H1 (cell line): ENCODE results near the gene PRPF6. TPM values are rescaled to one million over a fixed set of nuclear protein-coding genes. Genes with fewer than 3 reads are reported as not detected.

Source experiments
- CTCF ChIA-PET: fragments of 300-600 bp; sonication (Branson Sonifier 250); formaldehyde crosslinking; loops from one replicate; lab custom pipeline; 2021; ENCODE audit not compliant: partially characterized antibody; lab: Charles Lee
- POLR2A ChIA-PET: fragments of 300-600 bp; sonication (Branson Sonifier 250); formaldehyde crosslinking; loops from one replicate; lab custom pipeline; 2021; ENCODE audit warnings: inconsistent platforms; ENCODE audit not compliant: partially characterized antibody; lab: Charles Lee
- DNase-seq, 2 experiments: peaks; one replicate each; pipeline versions ENCODE4 v3.0.0 to v3.0.0-alpha.2; 2010 to 2022; ENCODE audit warnings: low spot score in 2 of 2, low read depth in 1 of 2, mixed read lengths in 1 of 2
- FAIRE-seq: peaks from 2 replicates; lab custom pipeline; 2011; peaks lifted over from hg19 to GRCh38; lab: Jason Lieb, UNC
- H2AFZ ChIP-seq: 2 replicates; pipeline ENCODE4 v1.8.1; 2012; ENCODE audit warnings: low read length, inconsistent platforms
- H2AK5ac ChIP-seq: 2 replicates; pipeline ENCODE4 v1.6.1; 2013; ENCODE audit warnings: low read depth, low read length
- H2BK120ac ChIP-seq: replicated peaks from 2 replicates; pipeline ENCODE3; 2013; ENCODE audit warnings: low read depth, low read length, inconsistent platforms
- H2BK12ac ChIP-seq: 2 replicates; pipeline ENCODE4 v1.6.1; 2013; ENCODE audit warnings: low read depth, low read length
- H2BK15ac ChIP-seq: 2 replicates; pipeline ENCODE4 v1.6.1; 2013; ENCODE audit warnings: low read length
- H2BK20ac ChIP-seq: 2 replicates; pipeline ENCODE4 v1.6.1; 2013; ENCODE audit warnings: low read length
- H2BK5ac ChIP-seq: 2 replicates; pipeline ENCODE4 v1.6.1; 2013; ENCODE audit warnings: low read depth, low read length
- H3K14ac ChIP-seq: 2 replicates; pipeline ENCODE4 v1.6.1; 2013; ENCODE audit warnings: inconsistent platforms; ENCODE audit not compliant: insufficient read length
- H3K18ac ChIP-seq: 2 replicates; pipeline ENCODE4 v1.6.1; 2013; ENCODE audit warnings: low read length; ENCODE audit errors: extremely low read depth
- H3K23ac ChIP-seq: 2 replicates; pipeline ENCODE4 v1.6.1; 2013; ENCODE audit warnings: inconsistent platforms; ENCODE audit not compliant: insufficient read length
- H3K23me2 ChIP-seq: 2 replicates; pipeline ENCODE4 v1.6.1; 2013; ENCODE audit warnings: low read depth, low read length
- H3K27ac ChIP-seq: 2 replicates; pipeline ENCODE4 v1.6.1; 2011; ENCODE audit warnings: low read depth, low read length, inconsistent platforms
- H3K27me3 ChIP-seq, 4 experiments: replicated peaks in 1 of 4; 1 replicate in 1 of 4; 2 replicates in 3 of 4; pipeline versions ENCODE4 v1.6.1 to v1.8.1; 2011 to 2013; ENCODE audit warnings: low read length in 3 of 4, mild to moderate bottlenecking in 3 of 4, inconsistent platforms in 2 of 4, mixed read lengths in 2 of 4, moderate library complexity in 1 of 4; ENCODE audit not compliant: control insufficient read depth in 3 of 4, insufficient read depth in 3 of 4; ENCODE audit errors: extremely low read depth in 1 of 4
- H3K36me3 ChIP-seq, 4 experiments: 2 replicates each; pipeline versions ENCODE4 v1.6.1 to v1.8.1; 2011 to 2013; ENCODE audit warnings: mild to moderate bottlenecking in 4 of 4, low read length in 3 of 4, moderate library complexity in 2 of 4, control low read depth in 1 of 4, inconsistent platforms in 1 of 4; ENCODE audit not compliant: insufficient read depth in 4 of 4, control insufficient read depth in 2 of 4
- H3K4ac ChIP-seq: replicated peaks from 2 replicates; pipeline ENCODE3; 2013; ENCODE audit warnings: low read length, low read depth, mixed read lengths, inconsistent platforms; ENCODE audit not compliant: insufficient read length
- H3K4me1 ChIP-seq, 4 experiments: replicated peaks in 1 of 4; 1 replicate in 1 of 4; 2 replicates in 3 of 4; pipeline versions ENCODE4 v1.6.1 to v1.8.1; 2011 to 2013; ENCODE audit warnings: low read length in 3 of 4, inconsistent platforms in 2 of 4, mixed read lengths in 1 of 4; ENCODE audit not compliant: insufficient read depth in 4 of 4, control insufficient read depth in 3 of 4
- H3K4me2 ChIP-seq, 2 experiments: 2 replicates each; pipeline versions ENCODE4 v1.6.1 to v1.8.1; 2011 to 2013; ENCODE audit warnings: low read depth in 2 of 2, low read length in 2 of 2, control low read depth in 1 of 2, inconsistent platforms in 1 of 2, mild to moderate bottlenecking in 1 of 2; ENCODE audit not compliant: insufficient read depth in 1 of 2
- H3K4me3 ChIP-seq, 4 experiments: fragments of 200-600, 300-600 bp in 1 of 4; sonication (generic), shearing (Covaris generic), sonication (Bioruptor Twin) in 1 of 4; 2 replicates each; pipeline versions ENCODE4 v1.5.1 to v1.8.1; 2011 to 2016; ENCODE audit warnings: low read length in 4 of 4, low read depth in 3 of 4, control low read depth in 2 of 4, inconsistent platforms in 2 of 4, mild to moderate bottlenecking in 2 of 4, mixed read lengths in 1 of 4, moderate library complexity in 1 of 4; ENCODE audit not compliant: insufficient read depth in 2 of 4; ENCODE audit errors: extremely low read depth in 1 of 4
- H3K56ac ChIP-seq: replicated peaks from 2 replicates; pipeline ENCODE3; 2013; ENCODE audit warnings: low read depth, mild to moderate bottlenecking, mixed read lengths, low read length, inconsistent platforms; ENCODE audit not compliant: insufficient read length
- H3K79me1 ChIP-seq: 2 replicates; pipeline ENCODE4 v1.6.1; 2013; ENCODE audit warnings: low read depth, low read length, control low read depth
- H3K79me2 ChIP-seq, 2 experiments: 2 replicates each; pipeline versions ENCODE4 v1.6.1 to v1.8.1; 2012 to 2013; ENCODE audit warnings: low read length in 2 of 2, mild to moderate bottlenecking in 2 of 2, inconsistent platforms in 1 of 2; ENCODE audit not compliant: insufficient read depth in 2 of 2, control insufficient read depth in 1 of 2
- H3K9ac ChIP-seq, 4 experiments: replicated peaks in 1 of 4; 1 replicate in 1 of 4; 2 replicates in 3 of 4; pipeline versions ENCODE4 v1.6.1 to v1.8.1; 2011 to 2013; ENCODE audit warnings: low read depth in 3 of 4, low read length in 3 of 4, control low read depth in 2 of 4, mild to moderate bottlenecking in 2 of 4, moderate library complexity in 2 of 4, inconsistent platforms in 1 of 4; ENCODE audit errors: extremely low read depth in 1 of 4
- H3K9me3 ChIP-seq, 2 experiments: 2 replicates each; pipeline versions ENCODE4 v1.6.1 to v1.8.1; 2012 to 2013; ENCODE audit warnings: mild to moderate bottlenecking in 2 of 2, moderate library complexity in 2 of 2, control low read depth in 1 of 2, inconsistent platforms in 1 of 2, low read depth in 1 of 2, low read length in 1 of 2, mixed read lengths in 1 of 2; ENCODE audit not compliant: insufficient read depth in 2 of 2
- H4K20me1 ChIP-seq, 2 experiments: replicated peaks in 1 of 2; 2 replicates each; pipeline versions ENCODE3 to v1.8.1; 2011 to 2013; ENCODE audit warnings: inconsistent platforms in 2 of 2, low read length in 2 of 2, mild to moderate bottlenecking in 1 of 2; ENCODE audit not compliant: insufficient read depth in 2 of 2, control insufficient read depth in 1 of 2
- H4K5ac ChIP-seq: 2 replicates; pipeline ENCODE4 v1.6.1; 2013; ENCODE audit warnings: low read length, low read depth, mixed read lengths, inconsistent platforms; ENCODE audit not compliant: insufficient read length
- H4K8ac ChIP-seq: 2 replicates; pipeline ENCODE4 v1.8.0; 2013; ENCODE audit warnings: mild to moderate bottlenecking, moderate library complexity, low read length, inconsistent platforms; ENCODE audit not compliant: insufficient read depth; ENCODE audit errors: extremely low read depth
- H4K91ac ChIP-seq: replicated peaks from 2 replicates; pipeline ENCODE3; 2013; ENCODE audit warnings: low read length, mixed read lengths, inconsistent platforms; ENCODE audit not compliant: insufficient read length
- BCL11A ChIP-seq, 2 experiments: IDR thresholded peaks; one replicate each; pipeline ENCODE4 v1.6.1; 2011; ENCODE audit warnings: low read depth in 2 of 2, low read length in 2 of 2, mild to moderate bottlenecking in 2 of 2
- CBX8 ChIP-seq: fragments of 300-800, 300-1000 bp; sonication (generic); IDR thresholded peaks from 2 replicates; pipeline ENCODE4 v1.7.1; 2016; ENCODE audit warnings: low read depth, low read length, borderline replicate concordance
- CHD2 ChIP-seq: IDR thresholded peaks from 2 replicates; pipeline ENCODE4 v1.6.1; 2012; ENCODE audit warnings: low read length, improper control_type of control experiment
- EZH2 ChIP-seq: fragments of 200-600 bp; sonication (generic); IDR thresholded peaks from 2 replicates; pipeline ENCODE4 v1.7.1; 2012; ENCODE audit warnings: low read depth, mild to moderate bottlenecking, moderate library complexity, low read length, inconsistent platforms; ENCODE audit not compliant: severe bottlenecking
- GABPA ChIP-seq: IDR thresholded peaks from 2 replicates; pipeline ENCODE4 v1.6.1; 2011; ENCODE audit warnings: mild to moderate bottlenecking, low read length, moderate library complexity, borderline replicate concordance; ENCODE audit not compliant: insufficient read depth
- KDM1A ChIP-seq: fragments of 200-600, 300-600 bp; sonication (generic); IDR thresholded peaks from 2 replicates; pipeline ENCODE4 v1.7.1; 2016; ENCODE audit warnings: mild to moderate bottlenecking, low read length, borderline replicate concordance
- MAFK ChIP-seq: IDR thresholded peaks from 2 replicates; pipeline ENCODE4 v1.6.1; 2012; ENCODE audit warnings: low read depth, mild to moderate bottlenecking, improper control_type of control experiment, low read length
- NANOG ChIP-seq: IDR thresholded peaks from 2 replicates; pipeline ENCODE4 v1.6.1; 2011; ENCODE audit warnings: low read length, low read depth, mild to moderate bottlenecking, inconsistent platforms; ENCODE audit not compliant: insufficient read depth, poor library complexity, severe bottlenecking
- SAP30 ChIP-seq: fragments of 300-600 bp; sonication (generic); IDR thresholded peaks from 2 replicates; pipeline ENCODE4 v1.7.1; 2012; ENCODE audit warnings: low read length, moderate library complexity, mild to moderate bottlenecking, inconsistent platforms; ENCODE audit not compliant: insufficient read depth, insufficient replicate concordance
- SIRT6 ChIP-seq: IDR thresholded peaks from one replicate; pipeline ENCODE4 v1.7.1; 2012; ENCODE audit warnings: low read length, inconsistent platforms
- SP1 ChIP-seq: IDR thresholded peaks from 2 replicates; pipeline ENCODE4 v1.6.1; 2011; ENCODE audit warnings: low read depth, low read length
- WGBS, 2 experiments: shearing (Covaris generic) in 1 of 2; methylation state at CpG; one replicate each; pipeline versions ENCODE4 v1.1.6 to v1.1.7; 2013 to 2015; ENCODE audit warnings: low lambda C conversion rate in 2 of 2, mixed read lengths in 2 of 2, inconsistent platforms in 1 of 2, low coverage in 1 of 2, missing lambda C conversion rate in 1 of 2; ENCODE audit not compliant: insufficient replicate concordance in 2 of 2, insufficient coverage in 1 of 2, insufficient read length in 1 of 2; ENCODE audit errors: extremely low coverage in 1 of 2, missing lambda C conversion rate in 1 of 2; 5-methylcytosine and 5-hydroxymethylcytosine counted together
- polyA plus RNA-seq, 7 experiments: library from polyadenylated mRNA; depleted of rRNA in 3 of 7; stranded (reverse) in 5 of 7; unstranded in 2 of 7; fragments of >200 nt in 5 of 7; fragments of 200-250 nt in 2 of 7; gene quantifications; 1 replicate in 5 of 7; 2 replicates in 1 of 7; 4 replicates in 1 of 7; pipeline versions ENCODE4 v1.2.1 to v1.2.3, GENCODE V29; 2011 to 2013; ENCODE audit warnings: missing spikeins in 2 of 7, mixed read lengths in 2 of 7
- total RNA-seq: library from RNA; stranded (reverse); fragmentation: NEBNext Ultra II Directional; extraction: Animal tissue kit (Norgen Biotek cat#: 25700); gene quantifications from 2 replicates; pipeline ENCODE4 v1.2.1, GENCODE V29; 2021

PRPF6 gene
- total and polyA plus RNA-seq, 2 of the 8 experiments (the other 6 are each of a cell fraction or from before 2014, with no cell fraction given) = 27.9 to 76.9 TPM

DNA sequence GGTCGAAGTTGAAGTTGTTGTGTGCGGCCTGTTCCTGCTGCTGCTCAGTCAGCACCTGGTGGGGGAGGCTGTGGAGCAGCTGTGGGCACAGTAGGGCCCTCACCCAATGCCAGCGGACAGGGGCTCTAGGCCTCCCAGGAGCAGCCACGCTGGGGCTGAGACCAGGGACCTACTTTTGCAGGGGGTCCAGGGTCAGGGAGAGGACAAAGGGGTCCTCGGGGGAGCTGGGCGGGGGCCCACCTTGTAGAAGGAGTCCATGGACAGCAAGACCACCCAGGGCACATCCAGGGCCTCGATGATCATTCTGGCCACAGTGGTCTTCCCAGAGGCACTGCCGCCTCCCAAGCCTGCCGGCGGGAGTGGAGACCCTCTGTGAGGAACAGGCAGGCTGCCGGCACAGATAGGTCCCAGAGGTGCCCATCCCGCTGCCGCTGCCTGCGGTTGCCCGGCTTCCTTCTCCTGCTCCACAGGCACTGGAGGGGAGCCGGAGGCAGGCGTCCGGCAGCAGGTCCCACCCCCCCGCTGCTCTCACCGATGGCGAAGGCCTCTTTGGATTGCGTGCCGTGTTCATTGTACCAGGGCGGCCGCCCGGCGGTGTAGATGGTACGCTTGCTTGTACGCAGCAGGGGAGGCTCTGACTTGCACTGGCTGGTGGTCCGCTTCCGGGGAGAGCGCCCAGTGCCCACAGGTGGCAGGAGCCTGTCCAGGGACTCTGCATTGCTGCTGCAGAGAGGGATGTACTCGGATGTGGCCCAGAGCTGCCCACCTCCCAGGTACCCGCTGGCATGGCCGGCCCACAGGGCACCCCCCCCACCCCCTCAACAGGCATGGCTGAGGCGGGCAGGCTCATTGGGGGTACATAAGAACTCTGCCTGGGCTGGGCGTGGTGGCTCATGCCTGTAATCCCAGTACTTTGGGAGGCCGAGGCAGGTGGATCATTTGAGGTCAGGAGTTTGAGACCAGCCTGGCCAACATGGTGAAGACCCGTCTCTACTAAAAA is 34.7 kb upstream of the PRPF6 start:
- Histone ChIP-seq H3K23me2 (peaks cover 5% of the 10 kb centered on the region), H3K23ac (no peak overlapping the region), H2BK5ac (no peak overlapping the region), H2BK15ac (no peak overlapping the region), H2AFZ (no peak overlapping the region), H2BK120ac (no peak overlapping the region), H3K4ac (no peak overlapping the region), H3K56ac (no peak overlapping the region), H3K36me3 (peaks cover 3 to 21% (median 12%) of the 10 kb centered on the region in 4 experiments; a peak in 5 of 8 replicates), H4K5ac (no peak overlapping the region), H3K79me1 (peaks cover 18% of the 10 kb centered on the region), H3K4me3 (no peak overlapping the region), H4K8ac (no peak overlapping the region), H3K9me3 (no peaks in the 10 kb centered on the region), H3K18ac (no peak overlapping the region), H3K27ac (no peak overlapping the region), H3K4me1 (peaks cover 0 to 31% (median 20%) of the 10 kb centered on the region in 4 experiments; a peak in 6 of 7 replicates), H3K27me3 (no peaks in the 10 kb centered on the region), H4K20me1 (peaks cover 31 to 47% of the 10 kb centered on the region in 2 experiments), H2AK5ac (no peak overlapping the region), H2BK12ac (no peak overlapping the region), H3K14ac (no peak overlapping the region), H3K79me2 (peaks cover 0 to 46% of the 10 kb centered on the region in 2 experiments; a peak in 1 of 4 replicates), H3K4me2 (no peak overlapping the region), H4K91ac (no peak overlapping the region), H3K9ac (no peak overlapping the region), H2BK20ac (no peak overlapping the region)
- ChIA-PET POLR2A (interaction anchor here (0.6 kb wide), 1 partner anchor 8 kb away, joined by 4 read pairs; no protein-coding TSS in a partner anchor), CTCF (interaction anchor here (0.6 kb wide), 1 partner anchor 130 kb away, joined by 4 read pairs; no protein-coding TSS in a partner anchor)
- no peak for FAIRE-seq
- WGBS, 2 experiments = 95% methylated on average over 36 of the region's 39 CpGs; no CpG with 5 or more reads in 1 of the 2 experiments
- no peak for DNase-seq
- TF ChIP-seq CHD2 (no peak), CBX8 (no peak), KDM1A (no peak), SAP30 (no peak), GABPA (no peak), EZH2 (no peak), SP1 (no peak), SIRT6 (no peak), MAFK (no peak), BCL11A (IDR thresholded peaks at IDR 0.05; ENCODE audit: low read depth in 2 of 2, low read length in 2 of 2) (no peak), NANOG (no peak)
